ENCODE results near the gene SCARB1. TPM values are rescaled to one million over a fixed set of nuclear protein-coding genes. Genes with fewer than 3 reads are reported as not detected.

The SCARB1 gene
- total RNA-seq, 2 donors from 2014 or later, result 33.0 to 36.2 TPM

GRCh38 chr12:124766727-124767065, 97.0 kb downstream of the SCARB1 start:
- no peak overlapping the region for H3K27ac Mint-ChIP-seq
- Histone ChIP-seq H3K4me3 (ENCODE audit: low read length) (no peak overlapping the region), H3K4me1 (ENCODE audit: control insufficient read depth, insufficient read depth, low read length) (no peaks in the 10 kb centered on the region), H3K36me3 (ENCODE audit: control insufficient read depth, insufficient read depth, low read length) (no peaks in the 10 kb centered on the region), H3K9me3 (ENCODE audit: control insufficient read depth, low read length) (peaks cover 10% of the 10 kb centered on the region), H3K27ac (ENCODE audit: low read depth, low read length) (no peak overlapping the region), H3K9ac (ENCODE audit: extremely low read depth, low read length, poor library complexity, severe bottlenecking) (no peak overlapping the region), H3K27me3 (ENCODE audit: control insufficient read depth, insufficient read depth, low read length, poor library complexity, severe bottlenecking) (no peaks in the 10 kb centered on the region)
- H3K4me3 Mint-ChIP-seq, result no peak overlapping the region
- H3K9me3 Mint-ChIP-seq, result peaks cover 28% of the 10 kb centered on the region
- H3K36me3 Mint-ChIP-seq (ENCODE audit: low read depth), result no peaks in the 10 kb centered on the region
- no peak for TF ChIP-seq CTCF (conservative IDR thresholded peaks at IDR 0.05)
- peaks cover under 1% of the 10 kb centered on the region for H3K4me1 Mint-ChIP-seq
- DNase-seq, result no peak
- peaks cover 9% of the 10 kb centered on the region for H3K27me3 Mint-ChIP-seq (ENCODE audit: insufficient read depth)

- 94 to 97% methylated on average over 5 to 9 of the region's 9 CpGs for WGBS, 2 experiments (ENCODE audit: insufficient coverage in 1 of 2, insufficient read length in 1 of 2)
- Mint-ChIP-seq H3K27ac (no peak overlapping the region), H3K9me3 (peaks cover 28% of the 10 kb centered on the region), H3K27me3 (ENCODE audit: insufficient read depth) (peaks cover 5% of the 10 kb centered on the region), H3K4me1 (no peaks in the 10 kb centered on the region), H3K4me3 (no peak overlapping the region), H3K36me3 (ENCODE audit: low read depth) (no peaks in the 10 kb centered on the region)
- H3K4me1 ChIP-seq (ENCODE audit: control insufficient read depth, insufficient read depth, low read length), result no peaks in the 10 kb centered on the region
- H3K27me3 ChIP-seq (ENCODE audit: control insufficient read depth, insufficient read depth, low read length, poor library complexity, severe bottlenecking), result no peaks in the 10 kb centered on the region
- H3K9ac ChIP-seq (ENCODE audit: extremely low read depth, low read length, poor library complexity, severe bottlenecking), result no peak overlapping the region
- DNase-seq, result no peak
- TF ChIP-seq CTCF (conservative IDR thresholded peaks at IDR 0.05), result no peak
- no peaks in the 10 kb centered on the region for H3K36me3 ChIP-seq (ENCODE audit: control insufficient read depth, insufficient read depth, low read length)
- H3K9me3 ChIP-seq (ENCODE audit: control insufficient read depth, low read length), result peaks cover 10% of the 10 kb centered on the region
- no peak overlapping the region for H3K4me3 ChIP-seq (ENCODE audit: low read length)
- H3K27ac ChIP-seq (ENCODE audit: low read depth, low read length), result no peak overlapping the region
Observed at GRCh38 chr12:124765581-124766489, 97.8 kb downstream of the SCARB1 start.

- 84 to 100% methylated on average over 1 to 2 of the region's 2 CpGs for WGBS, 2 experiments (ENCODE audit: insufficient coverage in 1 of 2, insufficient read length in 1 of 2)
- Histone ChIP-seq H3K9ac (ENCODE audit: extremely low read depth, low read length, poor library complexity, severe bottlenecking) (no peak overlapping the region), H3K27ac (ENCODE audit: low read depth, low read length) (no peak overlapping the region), H3K36me3 (ENCODE audit: control insufficient read depth, insufficient read depth, low read length) (no peaks in the 10 kb centered on the region), H3K9me3 (ENCODE audit: control insufficient read depth, low read length) (peaks cover 10% of the 10 kb centered on the region), H3K4me3 (ENCODE audit: low read length) (no peak overlapping the region), H3K27me3 (ENCODE audit: control insufficient read depth, insufficient read depth, low read length, poor library complexity, severe bottlenecking) (no peaks in the 10 kb centered on the region), H3K4me1 (ENCODE audit: control insufficient read depth, insufficient read depth, low read length) (no peaks in the 10 kb centered on the region)
- no peak overlapping the region for H3K27ac Mint-ChIP-seq
- H3K4me3 Mint-ChIP-seq, result no peak overlapping the region
- TF ChIP-seq CTCF (conservative IDR thresholded peaks at IDR 0.05), result no peak
- H3K27me3 Mint-ChIP-seq (ENCODE audit: insufficient read depth), result peaks cover 2% of the 10 kb centered on the region
- peaks cover 28% of the 10 kb centered on the region for H3K9me3 Mint-ChIP-seq
- H3K4me1 Mint-ChIP-seq, result no peaks in the 10 kb centered on the region
- no peak for DNase-seq
- no peaks in the 10 kb centered on the region for H3K36me3 Mint-ChIP-seq (ENCODE audit: low read depth)
Observed at GRCh38 chr12:124764870-124765580, 98.6 kb downstream of the SCARB1 start.

All from endodermal cell (in vitro differentiated cells).